Mucosa of gallbladder (tissue), 1 donor: Measurements from ENCODE around the gene OVOL3. TPM values are rescaled to one million over a fixed set of nuclear protein-coding genes. Genes with fewer than 3 reads are reported as not detected.

Experiments used
- total RNA-seq: library from RNA; stranded (reverse); gene quantifications from one replicate; pipeline ENCODE4 v1.2.1, GENCODE V29; 2021
- donor health status: DM: no; HTN: no; CAD: no.

Gene OVOL3
- total RNA-seq, 1 donor from 2014 or later = not detected

Other genes starting within 250 kb of the OVOL3 start
- 85.6 TPM for gene APLP1, start 242.6 kb upstream of the OVOL3 start, total RNA-seq
- 34.5 TPM for gene NFKBID, start 210.6 kb upstream of the OVOL3 start, total RNA-seq
- 14.4 TPM for gene HCST, start 208.6 kb upstream of the OVOL3 start, total RNA-seq
- 94.6 TPM for gene TYROBP, start 202.8 kb upstream of the OVOL3 start, total RNA-seq
- gene LRFN3, start 174.8 kb upstream of the OVOL3 start, total RNA-seq = 23.7 TPM
- gene SDHAF1, start 116.0 kb upstream of the OVOL3 start, total RNA-seq = 20.0 TPM
- gene SYNE4, start 102.3 kb upstream of the OVOL3 start, total RNA-seq = 17.4 TPM
- gene ALKBH6, start 96.9 kb upstream of the OVOL3 start, total RNA-seq = 34.9 TPM
- gene CLIP3, start 78.3 kb upstream of the OVOL3 start, total RNA-seq = 74.0 TPM
- gene THAP8, start 56.9 kb upstream of the OVOL3 start, total RNA-seq = 12.9 TPM
- gene WDR62, start 56.2 kb upstream of the OVOL3 start, total RNA-seq = 1.3 TPM
- gene POLR2I, start 3.7 kb downstream of the OVOL3 start, total RNA-seq = 74.5 TPM
- gene TBCB, start 4.3 kb downstream of the OVOL3 start, total RNA-seq = 132 TPM
- gene CAPNS1, start 28.9 kb downstream of the OVOL3 start, total RNA-seq = 584 TPM
- 55.7 TPM for gene COX7A1, start 41.3 kb downstream of the OVOL3 start, total RNA-seq
- gene ZNF565, start 103.5 kb downstream of the OVOL3 start, total RNA-seq = 5.3 TPM
- 40.2 TPM for gene ZNF146, start 104.0 kb downstream of the OVOL3 start, total RNA-seq